BLaER1 treated with 17β-estradiol and CSF1 and Interleukin-3, amounts not matched to agents 10 nM and 100 nM (cell line): ENCODE measurements around the gene RAB35.

Experiments
- H3K27ac ChIP-seq, 11 experiments: shearing (Covaris generic); formaldehyde crosslinking; 2 replicates each; pipeline ENCODE4 v1.8.1; 2022
- H3K27me3 ChIP-seq, 11 experiments: shearing (Covaris generic); formaldehyde crosslinking; 2 replicates each; pipeline ENCODE4 v1.8.1; 2022
- H3K36me3 ChIP-seq, 11 experiments: shearing (Covaris generic); formaldehyde crosslinking; 2 replicates each; pipeline ENCODE4 v1.8.1; 2022
- H3K4me1 ChIP-seq, 10 experiments: shearing (Covaris generic); formaldehyde crosslinking; 2 replicates each; pipeline ENCODE4 v1.8.1; 2022
- H3K4me2 ChIP-seq, 11 experiments: shearing (Covaris generic); formaldehyde crosslinking; 2 replicates each; pipeline ENCODE4 v1.8.1; 2022
- H3K4me3 ChIP-seq, 10 experiments: shearing (Covaris generic); formaldehyde crosslinking; 2 replicates each; pipeline ENCODE4 v1.8.1; 2022
- H3K9ac ChIP-seq, 11 experiments: shearing (Covaris generic); formaldehyde crosslinking; 2 replicates each; pipeline ENCODE4 v1.8.1; 2022
- H3K9me3 ChIP-seq, 11 experiments: shearing (Covaris generic); formaldehyde crosslinking; replicated peaks in 1 of 11; 2 replicates each; pipeline ENCODE4 v1.8.1; 2022
- H4K20me1 ChIP-seq, 11 experiments: shearing (Covaris generic); formaldehyde crosslinking; 2 replicates each; pipeline ENCODE4 v1.8.1; 2022
- Cebpa-rat ChIP-seq, 11 experiments: shearing (Covaris generic); IDR thresholded peaks; 2 replicates each; pipeline ENCODE4 v1.8.1; 2022

The RAB35 gene

GRCh38 chr12:120067084-120067869, 49.3 kb downstream of the RAB35 start:
- no peak overlapping the region for H3K27ac ChIP-seq
- H3K9ac ChIP-seq: no peak overlapping the region
- no peaks in the 10 kb centered on the region for H3K27me3 ChIP-seq
- no peak overlapping the region for H3K4me3 ChIP-seq
- no peaks in the 10 kb centered on the region for H3K9me3 ChIP-seq
- no peaks in the 10 kb centered on the region for H4K20me1 ChIP-seq
- H3K4me1 ChIP-seq: peaks cover 0 to 11% (median 2%) of the 10 kb centered on the region in 10 experiments; a peak in 5 of 20 replicates
- H3K4me2 ChIP-seq: no peak overlapping the region
- H3K36me3 ChIP-seq: 0 out of 22 replicates have a peak, but pooled peaks cover 0 to 5% (median 0%) of the 10 kb centered on the region in 11 experiments
- TF ChIP-seq Cebpa-rat (IDR thresholded peaks at IDR 0.05): no peak

DNA sequence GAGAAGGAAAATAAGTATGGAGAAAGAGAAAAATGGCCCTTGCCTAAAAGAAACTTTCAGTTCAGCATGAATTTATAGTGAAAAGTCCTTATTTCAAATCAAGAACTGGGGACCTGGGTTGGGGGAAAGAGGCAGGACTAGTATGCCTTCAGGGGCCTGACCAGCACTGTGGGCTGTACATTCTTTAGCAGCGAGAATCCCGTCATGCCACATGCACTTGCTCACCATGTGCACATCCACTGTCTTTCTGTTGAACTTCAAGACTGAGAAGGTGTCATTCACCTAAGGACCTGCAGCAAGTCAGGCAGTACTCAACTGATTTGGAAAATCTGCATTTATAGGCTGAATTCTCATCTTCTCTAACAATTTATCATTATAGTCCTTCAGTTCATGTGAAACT, 50.2 kb downstream of the RAB35 start:
- no peak overlapping the region for H3K9ac ChIP-seq
- no peak overlapping the region for H3K27ac ChIP-seq
- H3K27me3 ChIP-seq: no peaks in the 10 kb centered on the region
- no peak overlapping the region for H3K4me2 ChIP-seq
- no peaks in the 10 kb centered on the region for H3K36me3 ChIP-seq
- H3K4me3 ChIP-seq: no peak overlapping the region
- no peaks in the 10 kb centered on the region for H3K9me3 ChIP-seq
- peaks cover 0 to 11% (median 2%) of the 10 kb centered on the region in 10 experiments; a peak in 5 of 20 replicates for H3K4me1 ChIP-seq
- TF ChIP-seq Cebpa-rat (IDR thresholded peaks at IDR 0.05): no peak
- H4K20me1 ChIP-seq: no peaks in the 10 kb centered on the region

DNA sequence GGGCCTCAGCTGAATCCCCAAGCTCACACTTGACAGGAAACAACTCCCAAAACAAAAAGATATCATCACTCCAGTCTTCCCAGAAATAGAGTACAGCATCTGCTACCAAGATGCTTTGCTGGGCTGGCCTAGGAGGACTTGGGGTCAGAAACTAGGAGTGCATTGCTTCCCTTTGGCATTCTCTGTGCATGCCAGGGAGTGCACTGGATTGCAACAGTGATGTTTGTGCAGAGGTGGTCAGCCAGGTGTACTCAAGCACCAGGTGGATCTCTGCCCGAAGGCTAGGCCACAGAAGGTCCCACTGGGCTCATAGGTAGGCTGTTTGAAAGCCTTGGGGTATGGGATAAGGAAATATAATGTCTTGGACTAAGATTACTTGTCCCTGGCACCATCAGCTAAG, 51.1 kb downstream of the RAB35 start:
- H3K9me3 ChIP-seq: no peaks in the 10 kb centered on the region
- H3K27me3 ChIP-seq: no peaks in the 10 kb centered on the region
- TF ChIP-seq Cebpa-rat (IDR thresholded peaks at IDR 0.05): no peak
- H3K9ac ChIP-seq: no peak overlapping the region
- H3K27ac ChIP-seq: no peak overlapping the region
- H3K36me3 ChIP-seq: no peaks in the 10 kb centered on the region
- no peak overlapping the region for H3K4me3 ChIP-seq
- H4K20me1 ChIP-seq: no peaks in the 10 kb centered on the region
- no peak overlapping the region for H3K4me2 ChIP-seq
- H3K4me1 ChIP-seq: peaks cover 0 to 11% (median 2%) of the 10 kb centered on the region in 10 experiments; a peak in 5 of 20 replicates

DNA sequence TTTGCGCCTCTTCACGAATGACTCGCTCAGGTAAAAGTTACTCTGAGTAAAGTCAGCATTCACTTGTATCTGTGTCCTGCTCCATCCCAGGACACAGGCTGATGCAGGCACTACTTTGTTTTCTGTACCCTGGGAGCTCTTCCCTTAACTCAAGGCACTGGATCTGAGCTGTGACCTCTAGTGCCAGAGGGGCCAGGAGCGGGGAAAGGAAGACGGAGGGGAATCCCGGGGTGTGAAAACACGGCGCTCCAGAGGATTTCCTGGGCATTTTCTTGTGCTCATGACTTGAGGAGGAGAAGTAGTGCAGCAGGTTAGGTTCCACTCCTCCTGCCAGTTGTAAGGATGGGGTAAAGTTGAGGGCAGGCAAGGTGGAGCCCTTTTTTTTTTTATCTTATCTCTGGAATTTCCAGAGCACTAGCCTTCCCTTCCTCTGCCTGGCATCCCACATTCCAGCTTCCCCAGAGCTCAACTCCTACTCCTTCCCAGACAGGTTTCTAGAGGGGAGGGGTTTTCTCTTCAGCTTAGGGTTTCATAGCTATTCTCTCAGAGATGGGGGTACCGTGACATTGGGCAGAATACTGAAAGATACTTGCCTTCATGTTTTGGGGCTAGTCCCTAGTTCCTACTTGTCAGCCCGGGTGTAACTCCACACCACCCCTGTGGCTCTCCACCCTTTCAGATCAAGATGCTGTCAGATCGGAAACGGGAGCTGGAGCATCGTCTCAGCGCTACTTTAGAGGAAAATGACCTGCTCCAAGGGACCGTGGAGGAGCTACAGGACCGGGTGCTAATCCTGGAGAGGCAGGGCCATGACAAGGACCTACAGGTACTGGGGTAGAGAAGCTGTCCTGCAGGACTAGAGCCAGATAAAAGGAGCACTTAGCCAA, 52.3 kb downstream of the RAB35 start:
- Histone ChIP-seq H3K4me1 (peaks cover 0 to 11% (median 2%) of the 10 kb centered on the region in 10 experiments; a peak in 5 of 20 replicates), H3K9ac (no peak overlapping the region), H3K27me3 (no peaks in the 10 kb centered on the region), H3K36me3 (no peaks in the 10 kb centered on the region), H4K20me1 (no peaks in the 10 kb centered on the region), H3K4me2 (no peak overlapping the region), H3K9me3 (no peaks in the 10 kb centered on the region), H3K27ac (no peak overlapping the region), H3K4me3 (no peak overlapping the region)
- TF ChIP-seq Cebpa-rat (IDR thresholded peaks at IDR 0.05): no peak

DNA sequence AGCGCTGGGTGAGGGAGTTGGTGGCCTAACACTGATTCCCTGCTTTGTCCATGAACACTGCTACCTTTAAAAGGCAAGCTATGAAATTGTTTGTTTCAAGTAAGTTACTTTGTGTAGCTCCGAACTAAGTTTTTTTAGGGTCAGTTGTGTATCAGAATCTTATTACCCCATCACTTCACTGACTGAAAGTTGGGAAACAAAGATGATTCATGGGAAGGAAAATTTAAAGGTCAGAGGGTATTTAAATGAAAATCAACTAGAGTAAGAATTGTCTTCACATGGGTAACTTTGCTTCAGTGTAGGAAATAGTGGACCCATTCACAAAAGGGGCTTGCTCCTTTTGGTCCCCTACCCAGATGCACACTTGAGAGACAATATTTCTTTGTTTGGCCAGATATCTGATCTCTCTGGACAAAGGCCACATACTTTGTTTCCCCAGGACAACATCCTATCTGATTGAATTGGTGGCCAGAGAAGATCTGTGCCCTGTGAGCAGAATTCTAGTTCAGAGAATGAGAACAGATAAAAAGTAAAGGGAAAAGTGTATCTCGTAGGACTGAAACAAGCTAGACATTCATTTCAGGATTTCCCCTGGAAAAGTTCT, 53.5 kb downstream of the RAB35 start:
- TF ChIP-seq Cebpa-rat (IDR thresholded peaks at IDR 0.05): no peak
- H3K27ac ChIP-seq: no peak overlapping the region
- no peak overlapping the region for H3K4me2 ChIP-seq
- no peak overlapping the region for H3K4me3 ChIP-seq
- H3K36me3 ChIP-seq: no peaks in the 10 kb centered on the region
- H4K20me1 ChIP-seq: no peaks in the 10 kb centered on the region
- peaks cover 0 to 2% (median 0%) of the 10 kb centered on the region in 10 experiments; a peak in 1 of 20 replicates for H3K4me1 ChIP-seq
- no peaks in the 10 kb centered on the region for H3K27me3 ChIP-seq
- H3K9ac ChIP-seq: no peak overlapping the region
- H3K9me3 ChIP-seq: no peaks in the 10 kb centered on the region

- H3K9ac ChIP-seq: no peak overlapping the region
- TF ChIP-seq Cebpa-rat (IDR thresholded peaks at IDR 0.05): no peak
- no peak overlapping the region for H3K27ac ChIP-seq
- H3K4me1 ChIP-seq: no peaks in the 10 kb centered on the region
- no peak overlapping the region for H3K4me2 ChIP-seq
- no peaks in the 10 kb centered on the region for H3K27me3 ChIP-seq
- no peak overlapping the region for H3K4me3 ChIP-seq
- no peaks in the 10 kb centered on the region; a peak in 1 of 22 replicates for H4K20me1 ChIP-seq
- H3K9me3 ChIP-seq: no peaks in the 10 kb centered on the region
- H3K36me3 ChIP-seq: no peaks in the 10 kb centered on the region
These were observed 54.9 kb downstream of the RAB35 start for GRCh38 chr12:120061575-120062214.

- no peaks in the 10 kb centered on the region; a peak in 1 of 22 replicates for H4K20me1 ChIP-seq
- H3K27ac ChIP-seq: no peak overlapping the region
- H3K4me3 ChIP-seq: no peak overlapping the region
- H3K4me1 ChIP-seq: peaks cover 0 to under 1% (median 0%) of the 10 kb centered on the region in 10 experiments; a peak in 3 of 20 replicates
- no peaks in the 10 kb centered on the region for H3K36me3 ChIP-seq
- no peak overlapping the region for H3K9ac ChIP-seq
- H3K27me3 ChIP-seq: no peaks in the 10 kb centered on the region
- no peak overlapping the region for H3K4me2 ChIP-seq
- TF ChIP-seq Cebpa-rat (IDR thresholded peaks at IDR 0.05): no peak
- H3K9me3 ChIP-seq: no peaks in the 10 kb centered on the region
These were observed 55.8 kb downstream of the RAB35 start for GRCh38 chr12:120060717-120061116.

GRCh38 chr12:120060196-120060595, 56.4 kb downstream of the RAB35 start:
- Histone ChIP-seq H3K4me2 (no peak overlapping the region), H4K20me1 (no peaks in the 10 kb centered on the region; a peak in 1 of 22 replicates), H3K27me3 (no peaks in the 10 kb centered on the region), H3K4me3 (no peak overlapping the region), H3K4me1 (peaks cover 0 to 6% (median 0%) of the 10 kb centered on the region in 10 experiments; a peak in 5 of 20 replicates), H3K9ac (no peak overlapping the region), H3K36me3 (no peaks in the 10 kb centered on the region), H3K9me3 (no peaks in the 10 kb centered on the region), H3K27ac (no peak overlapping the region)
- TF ChIP-seq Cebpa-rat (IDR thresholded peaks at IDR 0.05): no peak
